DND-41 (cell line): ENCODE results near the gene PTGES.

Experiments used
- ATAC-seq: fragments of 200-7000 bp; cut with Tn5 transposase; 3 replicates; pipeline ENCODE4 v1.9.1; 2021; ENCODE audit warnings: low read depth; ENCODE audit not compliant: insufficient read depth
- DNase-seq: peaks from one replicate; pipeline ENCODE4 v3.0.0-alpha.2; 2020
- H2AFZ ChIP-seq: 2 replicates; pipeline ENCODE4 v1.6.0; 2012; ENCODE audit warnings: low read depth, low read length
- H3K27ac ChIP-seq: 2 replicates; pipeline ENCODE4 v1.5.1; 2012; ENCODE audit warnings: low read length, inconsistent platforms
- H3K27me3 ChIP-seq: fragments of 200-600 bp; sonication (generic); 2 replicates; pipeline ENCODE4 v1.6.0; 2012; ENCODE audit warnings: low read length, mild to moderate bottlenecking, inconsistent platforms; ENCODE audit not compliant: insufficient read depth, poor library complexity
- H3K36me3 ChIP-seq: 2 replicates; pipeline ENCODE4 v1.5.1; 2012; ENCODE audit warnings: low read length, inconsistent platforms; ENCODE audit not compliant: insufficient read depth
- H3K4me1 ChIP-seq: 2 replicates; pipeline ENCODE4 v1.5.1; 2012; ENCODE audit warnings: mild to moderate bottlenecking, low read length; ENCODE audit not compliant: insufficient read depth
- H3K4me2 ChIP-seq: 2 replicates; pipeline ENCODE4 v1.6.0; 2012; ENCODE audit warnings: mild to moderate bottlenecking, moderate library complexity, low read length, inconsistent platforms; ENCODE audit not compliant: insufficient read depth
- H3K4me3 ChIP-seq, 2 experiments: fragments of 200-600 bp in 1 of 2; shearing (Covaris generic) in 1 of 2; 2 replicates each; pipeline ENCODE4 v1.5.1; 2012 to 2016; ENCODE audit warnings: inconsistent platforms in 2 of 2, low read length in 2 of 2, mild to moderate bottlenecking in 2 of 2, low read depth in 1 of 2, moderate library complexity in 1 of 2
- H3K79me2 ChIP-seq: 2 replicates; pipeline ENCODE4 v1.6.0; 2012; ENCODE audit warnings: low read length, inconsistent platforms; ENCODE audit not compliant: insufficient read depth
- H3K9ac ChIP-seq: 2 replicates; pipeline ENCODE4 v1.6.0; 2012; ENCODE audit warnings: low read depth, mild to moderate bottlenecking, inconsistent platforms, low read length, moderate library complexity
- H3K9me3 ChIP-seq: 2 replicates; pipeline ENCODE4 v1.5.1; 2012; ENCODE audit warnings: low read length, moderate library complexity, mild to moderate bottlenecking, inconsistent platforms; ENCODE audit not compliant: insufficient read depth, severe bottlenecking
- H4K20me1 ChIP-seq: 2 replicates; pipeline ENCODE4 v1.6.0; 2012; ENCODE audit warnings: low read length; ENCODE audit not compliant: insufficient read depth
- EZH2 ChIP-seq: IDR thresholded peaks from 3 replicates; pipeline ENCODE4 v1.6.1; 2012; ENCODE audit warnings: borderline replicate concordance, low read depth, mild to moderate bottlenecking, moderate library complexity, low read length, inconsistent platforms; ENCODE audit not compliant: severe bottlenecking
- TF ChIP-seq, protein P1 (sequence below): IDR thresholded peaks from 2 replicates; pipeline ENCODE4 v1.5.1; 2012; ENCODE audit warnings: borderline replicate concordance, low read length, moderate library complexity, mild to moderate bottlenecking; ENCODE audit not compliant: poor library complexity, severe bottlenecking; ENCODE audit errors: extremely low read depth

The PTGES gene

DNA sequence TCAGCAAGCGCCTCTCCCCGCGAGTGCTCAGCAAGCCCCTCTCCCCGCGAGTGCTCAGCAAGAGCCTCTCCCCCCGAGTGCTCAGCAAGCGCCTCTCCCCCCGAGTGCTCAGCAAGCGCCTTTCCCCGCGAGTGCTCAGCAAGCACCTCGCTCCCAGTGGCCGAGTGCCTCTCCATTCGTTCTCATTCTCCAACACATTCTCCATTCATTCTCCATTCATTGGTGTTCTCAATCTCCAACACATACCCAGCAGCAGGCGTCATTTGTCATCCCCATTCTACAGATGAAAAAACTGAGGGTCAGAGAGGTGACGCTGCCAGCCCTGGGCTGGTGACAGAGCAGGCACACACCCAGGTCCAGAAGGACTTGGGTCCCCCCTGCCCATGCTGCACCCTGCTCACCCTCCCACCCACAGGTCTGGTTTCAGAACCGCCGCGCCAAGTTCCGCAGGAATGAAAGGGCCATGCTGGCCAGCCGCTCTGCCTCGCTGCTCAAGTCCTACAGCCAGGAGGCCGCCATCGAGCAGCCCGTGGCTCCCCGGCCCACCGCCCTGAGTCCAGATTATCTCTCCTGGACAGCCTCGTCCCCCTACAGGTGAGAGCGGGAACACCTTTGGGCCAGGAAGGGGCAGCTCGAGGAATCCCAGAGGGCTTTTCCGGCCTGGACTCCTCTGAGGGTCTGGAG lies 32.5 kb downstream of the PTGES start:
- no peak overlapping the region for H2AFZ ChIP-seq
- DNase-seq, result no peak

DNA sequence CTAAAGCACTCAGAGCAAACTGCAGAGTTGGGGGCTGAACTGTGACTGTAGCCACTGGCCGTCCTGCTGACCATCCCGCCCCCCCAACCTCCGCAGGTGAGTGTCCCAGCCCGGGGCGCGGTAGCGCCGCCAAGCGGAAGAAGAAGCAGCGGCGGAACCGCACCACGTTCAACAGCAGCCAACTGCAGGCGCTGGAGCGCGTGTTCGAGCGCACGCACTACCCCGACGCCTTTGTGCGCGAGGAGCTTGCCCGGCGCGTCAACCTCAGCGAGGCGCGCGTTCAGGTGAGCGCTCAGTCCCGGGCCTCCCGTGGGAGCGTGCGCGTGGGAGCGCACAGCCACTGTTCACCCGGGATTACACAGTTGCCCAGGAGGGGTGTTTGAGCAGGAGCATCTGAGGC lies 33.7 kb downstream of the PTGES start:
- Histone ChIP-seq H3K27ac (no peak overlapping the region), H3K9ac (no peak overlapping the region), H3K9me3 (no peaks in the 10 kb centered on the region), H3K79me2 (no peaks in the 10 kb centered on the region), H2AFZ (no peak overlapping the region), H3K4me1 (no peaks in the 10 kb centered on the region), H3K27me3 (no peaks in the 10 kb centered on the region), H3K4me3 (no peak overlapping the region), H4K20me1 (no peaks in the 10 kb centered on the region), H3K36me3 (no peaks in the 10 kb centered on the region), H3K4me2 (no peak overlapping the region)
- DNase-seq (no peak), ATAC-seq (no peak)
- no peak for TF ChIP-seq EZH2
- TF ChIP-seq, protein P1, sequence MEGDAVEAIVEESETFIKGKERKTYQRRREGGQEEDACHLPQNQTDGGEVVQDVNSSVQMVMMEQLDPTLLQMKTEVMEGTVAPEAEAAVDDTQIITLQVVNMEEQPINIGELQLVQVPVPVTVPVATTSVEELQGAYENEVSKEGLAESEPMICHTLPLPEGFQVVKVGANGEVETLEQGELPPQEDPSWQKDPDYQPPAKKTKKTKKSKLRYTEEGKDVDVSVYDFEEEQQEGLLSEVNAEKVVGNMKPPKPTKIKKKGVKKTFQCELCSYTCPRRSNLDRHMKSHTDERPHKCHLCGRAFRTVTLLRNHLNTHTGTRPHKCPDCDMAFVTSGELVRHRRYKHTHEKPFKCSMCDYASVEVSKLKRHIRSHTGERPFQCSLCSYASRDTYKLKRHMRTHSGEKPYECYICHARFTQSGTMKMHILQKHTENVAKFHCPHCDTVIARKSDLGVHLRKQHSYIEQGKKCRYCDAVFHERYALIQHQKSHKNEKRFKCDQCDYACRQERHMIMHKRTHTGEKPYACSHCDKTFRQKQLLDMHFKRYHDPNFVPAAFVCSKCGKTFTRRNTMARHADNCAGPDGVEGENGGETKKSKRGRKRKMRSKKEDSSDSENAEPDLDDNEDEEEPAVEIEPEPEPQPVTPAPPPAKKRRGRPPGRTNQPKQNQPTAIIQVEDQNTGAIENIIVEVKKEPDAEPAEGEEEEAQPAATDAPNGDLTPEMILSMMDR, result no peak

More for the DNA sequence above, 32.5 kb downstream of the PTGES start:
- no peak overlapping the region for H3K9ac ChIP-seq
- no peaks in the 10 kb centered on the region for H3K27me3 ChIP-seq
- no peaks in the 10 kb centered on the region for H3K9me3 ChIP-seq
- TF ChIP-seq, protein P1, result peak; percentile 29
- TF ChIP-seq EZH2, result no peak
- no peaks in the 10 kb centered on the region for H3K79me2 ChIP-seq
- no peak for ATAC-seq
- no peaks in the 10 kb centered on the region for H4K20me1 ChIP-seq
- no peak overlapping the region for H3K27ac ChIP-seq
- H3K4me3 ChIP-seq, result no peak overlapping the region
- H3K36me3 ChIP-seq, result no peaks in the 10 kb centered on the region
- H3K4me1 ChIP-seq, result no peaks in the 10 kb centered on the region
- no peak overlapping the region for H3K4me2 ChIP-seq

DNA sequence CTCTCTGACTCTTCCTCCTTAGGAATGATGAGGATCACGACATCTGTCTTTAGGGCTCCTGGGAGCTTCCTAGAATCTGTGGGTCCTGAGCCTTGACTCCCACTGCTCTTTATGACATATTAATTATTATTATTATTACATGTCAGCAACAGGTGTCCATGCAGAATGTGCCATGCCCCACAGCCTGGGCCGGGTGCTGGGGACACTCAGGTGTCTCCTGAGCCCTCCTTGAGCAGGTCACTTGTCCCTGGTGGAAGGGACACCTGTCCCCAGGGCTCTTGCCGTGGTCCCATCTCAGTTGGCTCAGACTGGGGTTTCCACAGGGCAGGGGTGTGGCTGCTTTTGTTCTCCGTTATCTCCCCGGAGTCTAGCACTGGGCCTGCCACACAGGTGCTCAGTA lies 34.2 kb downstream of the PTGES start:
- Histone ChIP-seq H3K27me3 (no peaks in the 10 kb centered on the region), H3K27ac (no peak overlapping the region), H2AFZ (no peak overlapping the region), H3K9me3 (no peaks in the 10 kb centered on the region), H3K79me2 (no peaks in the 10 kb centered on the region), H3K4me1 (no peaks in the 10 kb centered on the region), H3K36me3 (no peaks in the 10 kb centered on the region), H3K4me3 (no peak overlapping the region), H4K20me1 (no peaks in the 10 kb centered on the region), H3K4me2 (no peak overlapping the region), H3K9ac (no peak overlapping the region)
- TF ChIP-seq, protein P1, result no peak
- DNase-seq (no peak), ATAC-seq (no peak)
